Measurements from ENCODE around the gene ASH1L.
"Not testable (repeated sequence)": the region's sequence is repeated elsewhere in the genome, so short reads cannot be mapped to it uniquely, and the experiment has no call there.

The ASH1L gene

GRCh38 chr1:155522069-155522468 lies 40.5 kb downstream of the ASH1L start:
- H3K9me3 ChIP-seq (ENCODE audit: control insufficient read depth in 1 of 2, low read length in 2 of 2) = no peaks in the 10 kb centered on the region
- no peak overlapping the region for H3K4me3 ChIP-seq (ENCODE audit: low read depth in 1 of 2, low read length in 2 of 2)
- no peaks in the 10 kb centered on the region for H3K27me3 ChIP-seq (ENCODE audit: control insufficient read depth in 1 of 2, insufficient read depth in 2 of 2, low read length in 2 of 2)
- peaks cover 0 to 13% of the 10 kb centered on the region in 2 donors for H3K36me3 ChIP-seq (ENCODE audit: control insufficient read depth in 1 of 2, insufficient read depth in 2 of 2, low read length in 2 of 2)
- H3K4me1 ChIP-seq (ENCODE audit: control insufficient read depth in 1 of 2, insufficient read depth in 2 of 2, low read length in 2 of 2) = no peaks in the 10 kb centered on the region
- no peak overlapping the region for H3K27ac ChIP-seq (ENCODE audit: low read depth, low read length)
- no peak overlapping the region for H3K9ac ChIP-seq (ENCODE audit: low read depth in 1 of 2, low read length in 2 of 2)

DNA sequence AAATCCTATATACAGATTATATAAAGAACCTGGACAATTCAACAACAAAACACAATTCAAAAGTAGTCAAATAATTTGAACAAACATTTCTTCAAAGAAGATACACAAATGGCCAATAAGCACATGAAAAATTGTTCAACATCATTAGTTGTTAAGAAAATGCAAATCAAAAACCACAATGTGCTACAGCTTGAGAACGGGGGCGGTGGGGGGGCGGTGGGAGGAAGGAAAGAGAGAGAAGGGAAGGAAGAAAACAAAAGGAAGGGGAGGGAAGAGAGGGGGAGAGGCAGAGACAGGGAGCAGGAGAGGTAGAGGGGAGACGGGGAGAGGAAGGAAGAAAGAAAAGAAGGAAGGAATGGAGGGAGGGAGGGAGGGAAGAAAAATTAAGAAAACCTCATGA lies 44.1 kb downstream of the ASH1L start:
- Histone ChIP-seq H3K27me3 (ENCODE audit: control insufficient read depth in 1 of 2, insufficient read depth in 2 of 2, low read length in 2 of 2) (no peaks in the 10 kb centered on the region), H3K9me3 (ENCODE audit: control insufficient read depth in 1 of 2, low read length in 2 of 2) (no peaks in the 10 kb centered on the region), H3K4me3 (ENCODE audit: low read depth in 1 of 2, low read length in 2 of 2) (no peak overlapping the region)

DNA sequence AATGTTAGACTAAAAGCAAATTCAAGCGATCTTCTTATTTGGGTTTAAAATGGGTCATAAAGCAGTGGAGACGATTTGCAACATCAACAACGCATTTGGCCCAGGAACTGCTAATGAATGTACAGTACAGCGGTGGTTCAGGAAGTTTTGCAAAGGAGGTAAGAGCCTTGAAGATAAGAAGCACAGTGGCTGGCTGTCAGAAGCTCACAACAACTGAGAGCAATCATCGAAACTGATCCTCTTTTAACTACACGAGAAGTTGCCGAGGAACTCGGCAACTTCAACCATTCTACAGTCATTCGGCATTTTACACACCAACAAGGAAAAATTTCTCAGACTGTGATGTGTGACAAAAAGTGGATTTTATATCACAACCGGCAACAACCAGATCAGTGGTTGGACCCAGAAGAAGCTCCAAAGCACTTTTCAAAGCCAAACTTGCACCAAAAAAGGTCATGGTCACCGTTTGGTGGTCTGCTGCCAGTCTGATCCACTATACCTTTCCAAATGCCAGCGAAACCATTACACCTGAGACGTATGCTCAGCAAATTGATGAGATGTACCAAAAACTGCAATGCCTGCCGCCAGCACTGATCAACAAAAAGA lies 47.9 kb downstream of the ASH1L start:
- H3K4me1 ChIP-seq (ENCODE audit: control insufficient read depth in 1 of 2, insufficient read depth in 2 of 2, low read length in 2 of 2) = no peaks in the 10 kb centered on the region
- H3K9ac ChIP-seq (ENCODE audit: low read depth in 1 of 2, low read length in 2 of 2) = no peak overlapping the region
- no peak overlapping the region for H3K4me3 ChIP-seq (ENCODE audit: low read depth in 1 of 2, low read length in 2 of 2)
- H3K9me3 ChIP-seq (ENCODE audit: control insufficient read depth in 1 of 2, low read length in 2 of 2) = no peaks in the 10 kb centered on the region
- no peak overlapping the region for H3K27ac ChIP-seq (ENCODE audit: low read depth, low read length)
- no peaks in the 10 kb centered on the region for H3K27me3 ChIP-seq (ENCODE audit: control insufficient read depth in 1 of 2, insufficient read depth in 2 of 2, low read length in 2 of 2)
- peaks cover 0 to 6% of the 10 kb centered on the region in 2 donors for H3K36me3 ChIP-seq (ENCODE audit: control insufficient read depth in 1 of 2, insufficient read depth in 2 of 2, low read length in 2 of 2)

More for the DNA sequence above, 44.1 kb downstream of the ASH1L start:
- Histone ChIP-seq H3K27ac (ENCODE audit: low read depth, low read length) (no peak overlapping the region), H3K9ac (ENCODE audit: low read depth in 1 of 2, low read length in 2 of 2) (no peak overlapping the region), H3K4me1 (ENCODE audit: control insufficient read depth in 1 of 2, insufficient read depth in 2 of 2, low read length in 2 of 2) (no peaks in the 10 kb centered on the region), H3K36me3 (ENCODE audit: control insufficient read depth in 1 of 2, insufficient read depth in 2 of 2, low read length in 2 of 2) (peaks cover 0 to 14% of the 10 kb centered on the region in 2 donors)

- H3K36me3 ChIP-seq (ENCODE audit: control insufficient read depth in 1 of 2, insufficient read depth in 2 of 2, low read length in 2 of 2) = peaks cover 0 to 3% of the 10 kb centered on the region in 2 donors
- H3K9me3 ChIP-seq (ENCODE audit: control insufficient read depth in 1 of 2, low read length in 2 of 2) = no peaks in the 10 kb centered on the region
- H3K27me3 ChIP-seq (ENCODE audit: control insufficient read depth in 1 of 2, insufficient read depth in 2 of 2, low read length in 2 of 2) = no peaks in the 10 kb centered on the region
- H3K9ac ChIP-seq (ENCODE audit: low read depth in 1 of 2, low read length in 2 of 2) = no peak overlapping the region
- no peak overlapping the region for H3K27ac ChIP-seq (ENCODE audit: low read depth, low read length)
- no peak overlapping the region for H3K4me3 ChIP-seq (ENCODE audit: low read depth in 1 of 2, low read length in 2 of 2)
- no peaks in the 10 kb centered on the region for H3K4me1 ChIP-seq (ENCODE audit: control insufficient read depth in 1 of 2, insufficient read depth in 2 of 2, low read length in 2 of 2)
Observed at GRCh38 chr1:155513300-155513916, 49.2 kb downstream of the ASH1L start.

DNA sequence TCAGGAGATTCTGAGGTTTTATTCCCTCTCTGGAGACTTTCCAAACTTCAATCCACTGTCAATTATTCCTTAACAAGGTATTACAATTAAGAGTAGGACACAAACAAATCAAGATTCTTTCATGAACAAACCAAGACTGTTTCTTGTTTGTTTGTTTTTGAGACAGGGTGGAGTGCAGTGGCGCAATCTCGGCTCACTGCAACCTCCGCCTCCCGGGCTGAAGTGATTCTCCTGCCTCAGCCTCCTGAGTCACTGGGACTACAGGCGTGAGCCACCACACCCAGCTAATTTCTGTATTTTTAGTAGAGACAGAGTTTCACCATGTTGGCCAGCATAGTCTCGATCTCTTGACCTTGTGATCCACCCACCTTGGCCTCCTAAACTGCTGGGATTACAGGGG lies 51.2 kb downstream of the ASH1L start:
- H3K27ac ChIP-seq (ENCODE audit: low read depth, low read length); H3K4me1 ChIP-seq (ENCODE audit: control insufficient read depth in 1 of 2, insufficient read depth in 2 of 2, low read length in 2 of 2); H3K9me3 ChIP-seq (ENCODE audit: control insufficient read depth in 1 of 2, low read length in 2 of 2); H3K27me3 ChIP-seq (ENCODE audit: control insufficient read depth in 1 of 2, insufficient read depth in 2 of 2, low read length in 2 of 2); H3K9ac ChIP-seq (ENCODE audit: low read depth in 1 of 2, low read length in 2 of 2); H3K36me3 ChIP-seq (ENCODE audit: control insufficient read depth in 1 of 2, insufficient read depth in 2 of 2, low read length in 2 of 2); H3K4me3 ChIP-seq (ENCODE audit: low read depth in 1 of 2, low read length in 2 of 2): not testable (repeated sequence)

DNA sequence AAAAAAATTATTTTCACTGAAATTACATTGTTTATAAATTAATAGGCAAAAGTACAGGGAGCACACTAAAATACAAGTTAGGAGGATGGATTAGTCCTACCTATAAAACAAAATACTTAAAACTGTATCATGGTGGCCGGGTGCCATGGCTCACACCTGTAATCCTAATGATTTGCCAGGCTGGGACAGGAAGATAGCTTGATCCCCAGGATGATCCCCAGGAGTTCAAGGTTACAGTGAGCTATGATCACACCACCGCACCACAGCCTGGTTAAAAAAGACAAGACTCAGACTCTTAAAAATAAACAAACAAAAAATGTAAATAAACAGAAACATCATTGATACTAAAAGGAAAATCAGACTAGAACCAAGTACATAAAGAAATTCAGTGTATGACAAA lies 53.5 kb downstream of the ASH1L start:
- H3K4me1 ChIP-seq (ENCODE audit: control insufficient read depth in 1 of 2, insufficient read depth in 2 of 2, low read length in 2 of 2) = no peaks in the 10 kb centered on the region
- H3K27ac ChIP-seq (ENCODE audit: low read depth, low read length) = no peak overlapping the region
- H3K9me3 ChIP-seq (ENCODE audit: control insufficient read depth in 1 of 2, low read length in 2 of 2) = no peaks in the 10 kb centered on the region
- no peak overlapping the region for H3K4me3 ChIP-seq (ENCODE audit: low read depth in 1 of 2, low read length in 2 of 2)
- H3K27me3 ChIP-seq (ENCODE audit: control insufficient read depth in 1 of 2, insufficient read depth in 2 of 2, low read length in 2 of 2) = no peaks in the 10 kb centered on the region
- no peak overlapping the region for H3K9ac ChIP-seq (ENCODE audit: low read depth in 1 of 2, low read length in 2 of 2)
- no peaks in the 10 kb centered on the region for H3K36me3 ChIP-seq (ENCODE audit: control insufficient read depth in 1 of 2, insufficient read depth in 2 of 2, low read length in 2 of 2)

DNA sequence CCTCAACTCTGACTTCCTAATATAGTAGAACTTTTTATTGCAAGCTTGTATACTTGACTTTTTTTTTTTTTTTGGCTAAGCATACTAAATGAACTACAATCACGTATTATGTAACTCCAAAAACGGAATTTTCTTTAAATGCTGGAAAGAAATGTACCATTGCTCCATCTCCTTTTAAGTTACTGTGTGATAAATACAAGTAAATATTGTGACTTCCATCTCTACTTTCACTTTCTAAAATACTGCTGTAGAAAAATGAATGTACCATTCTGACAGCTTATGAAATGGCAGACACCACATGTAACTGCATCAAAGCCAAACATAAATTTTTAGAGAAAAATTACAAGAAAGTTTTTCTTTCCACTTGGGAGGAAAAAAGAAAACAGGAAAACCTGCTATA lies 54.7 kb downstream of the ASH1L start:
- Histone ChIP-seq H3K4me3 (ENCODE audit: low read depth in 1 of 2, low read length in 2 of 2) (no peak overlapping the region), H3K4me1 (ENCODE audit: control insufficient read depth in 1 of 2, insufficient read depth in 2 of 2, low read length in 2 of 2) (no peaks in the 10 kb centered on the region), H3K27ac (ENCODE audit: low read depth, low read length) (no peak overlapping the region), H3K9me3 (ENCODE audit: control insufficient read depth in 1 of 2, low read length in 2 of 2) (no peaks in the 10 kb centered on the region), H3K27me3 (ENCODE audit: control insufficient read depth in 1 of 2, insufficient read depth in 2 of 2, low read length in 2 of 2) (no peaks in the 10 kb centered on the region), H3K36me3 (ENCODE audit: control insufficient read depth in 1 of 2, insufficient read depth in 2 of 2, low read length in 2 of 2) (no peaks in the 10 kb centered on the region), H3K9ac (ENCODE audit: low read depth in 1 of 2, low read length in 2 of 2) (no peak overlapping the region)

GRCh38 chr1:155505963-155506362 lies 56.6 kb downstream of the ASH1L start:
- H3K36me3 ChIP-seq (ENCODE audit: control insufficient read depth in 1 of 2, insufficient read depth in 2 of 2, low read length in 2 of 2); H3K4me1 ChIP-seq (ENCODE audit: control insufficient read depth in 1 of 2, insufficient read depth in 2 of 2, low read length in 2 of 2); H3K4me3 ChIP-seq (ENCODE audit: low read depth in 1 of 2, low read length in 2 of 2); H3K27me3 ChIP-seq (ENCODE audit: control insufficient read depth in 1 of 2, insufficient read depth in 2 of 2, low read length in 2 of 2); H3K27ac ChIP-seq (ENCODE audit: low read depth, low read length); H3K9me3 ChIP-seq (ENCODE audit: control insufficient read depth in 1 of 2, low read length in 2 of 2); H3K9ac ChIP-seq (ENCODE audit: low read depth in 1 of 2, low read length in 2 of 2): not testable (repeated sequence)

DNA sequence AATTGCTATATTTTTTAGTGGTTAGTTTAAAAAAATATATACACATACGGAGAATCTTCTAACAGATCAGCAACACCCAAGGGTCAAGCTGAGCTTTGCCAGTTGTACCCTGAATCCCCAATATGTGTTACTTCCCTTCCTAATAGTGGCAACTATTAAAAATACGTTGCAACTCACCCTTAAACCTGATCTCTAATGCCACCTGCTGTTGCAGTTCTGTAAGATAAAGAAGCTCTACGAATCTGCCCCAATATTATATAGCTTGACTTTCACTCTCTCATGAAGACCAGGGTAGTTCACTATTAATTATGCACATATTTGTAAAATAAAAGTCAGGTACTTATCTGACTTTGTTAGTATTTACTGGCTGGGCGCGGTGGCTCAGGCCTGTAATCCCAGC lies 58.4 kb downstream of the ASH1L start:
- Histone ChIP-seq H3K9ac (ENCODE audit: low read depth in 1 of 2, low read length in 2 of 2) (no peak overlapping the region), H3K9me3 (ENCODE audit: control insufficient read depth in 1 of 2, low read length in 2 of 2) (no peaks in the 10 kb centered on the region), H3K27me3 (ENCODE audit: control insufficient read depth in 1 of 2, insufficient read depth in 2 of 2, low read length in 2 of 2) (no peaks in the 10 kb centered on the region), H3K4me3 (ENCODE audit: low read depth in 1 of 2, low read length in 2 of 2) (no peak overlapping the region), H3K27ac (ENCODE audit: low read depth, low read length) (no peak overlapping the region), H3K36me3 (ENCODE audit: control insufficient read depth in 1 of 2, insufficient read depth in 2 of 2, low read length in 2 of 2) (no peaks in the 10 kb centered on the region), H3K4me1 (ENCODE audit: control insufficient read depth in 1 of 2, insufficient read depth in 2 of 2, low read length in 2 of 2) (peaks cover 12 to 13% of the 10 kb centered on the region in 2 donors)

- Histone ChIP-seq H3K27ac (ENCODE audit: low read depth, low read length) (no peak overlapping the region), H3K9ac (ENCODE audit: low read depth in 1 of 2, low read length in 2 of 2) (no peak overlapping the region), H3K4me3 (ENCODE audit: low read depth in 1 of 2, low read length in 2 of 2) (no peak overlapping the region), H3K9me3 (ENCODE audit: control insufficient read depth in 1 of 2, low read length in 2 of 2) (no peaks in the 10 kb centered on the region), H3K27me3 (ENCODE audit: control insufficient read depth in 1 of 2, insufficient read depth in 2 of 2, low read length in 2 of 2) (no peaks in the 10 kb centered on the region), H3K4me1 (ENCODE audit: control insufficient read depth in 1 of 2, insufficient read depth in 2 of 2, low read length in 2 of 2) (peaks cover 12 to 13% of the 10 kb centered on the region in 2 donors), H3K36me3 (ENCODE audit: control insufficient read depth in 1 of 2, insufficient read depth in 2 of 2, low read length in 2 of 2) (no peaks in the 10 kb centered on the region)
Observed at GRCh38 chr1:155499953-155500639, 62.5 kb downstream of the ASH1L start.
